Sciatic nerve (tissue), 2 donors: ENCODE results near the gene KCNQ1. TPM values are rescaled to one million over a fixed set of nuclear protein-coding genes. Genes with fewer than 3 reads are reported as not detected.

Experiments used
- ATAC-seq: fragments of 200-7000 bp; cut with Tn5 transposase; one replicate; pipeline ENCODE4 v1.9.1; 2020; ENCODE audit warnings: mild to moderate bottlenecking, moderate library complexity
- DNase-seq: peaks from one replicate; pipeline ENCODE4 v3.0.0-alpha.2; 2020; ENCODE audit warnings: low spot score
- intact Hi-C: fragments of 100-400 bp; cut with DNase I; formaldehyde crosslinking; loops from one replicate; pipeline ENCODE4 v1.14.2; 2022
- total RNA-seq: library from RNA; stranded (reverse); fragmentation: NEBNext Ultra II Directional; extraction: Animal tissue kit (Norgen Biotek cat#: 25700); gene quantifications from one replicate; pipeline ENCODE4 v1.2.1, GENCODE V29; 2021
- donor health status: DM: no; HTN: no; CAD: no.
- donor health status: DM: no; HTN: no; CAD: no.

KCNQ1 gene
- total RNA-seq, 1 donor from 2014 or later: 6.2 TPM

DNA sequence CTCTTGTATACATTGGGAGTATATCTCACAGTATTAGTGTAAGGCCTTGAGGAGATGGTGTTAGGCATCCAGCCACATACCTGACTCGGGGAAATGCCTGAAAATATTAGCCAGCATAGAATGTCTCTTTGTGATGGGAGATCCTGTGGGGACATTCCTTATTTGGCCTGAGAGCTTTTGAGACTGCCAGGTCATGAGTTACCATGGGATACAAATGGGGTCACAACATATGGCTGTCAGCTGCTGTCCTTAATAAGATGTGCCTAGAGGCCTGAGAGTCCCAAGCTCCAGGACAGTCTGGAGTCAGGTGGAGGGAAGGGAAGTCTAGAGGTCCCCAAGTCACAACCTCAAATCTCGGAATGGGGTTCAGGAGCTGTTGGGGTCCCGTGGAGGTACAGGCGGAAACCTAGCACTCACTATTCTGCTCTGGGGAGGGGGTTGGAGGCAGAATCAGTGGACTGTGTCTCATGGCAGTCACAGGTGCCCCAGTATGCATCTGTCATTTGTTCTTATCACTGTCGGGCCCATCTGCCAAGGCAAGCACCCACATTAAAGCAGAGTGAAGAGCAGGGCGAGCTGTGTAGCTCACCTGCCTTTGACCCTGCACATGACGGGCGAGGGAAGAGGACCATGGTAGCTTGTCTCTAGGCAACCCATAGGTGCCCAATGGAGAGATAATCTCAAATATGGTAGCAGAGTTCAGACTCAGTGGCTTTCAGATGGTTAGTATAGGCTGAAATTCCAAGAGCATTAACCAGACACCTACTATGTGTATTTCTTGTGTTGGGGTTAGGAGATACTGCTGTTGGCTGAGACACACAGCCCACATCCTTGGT lies 225.0 kb downstream of the KCNQ1 start:
- intact Hi-C loops: loop anchor here (10.0 kb wide), 1 partner anchor 135 kb away; no protein-coding TSS in a partner anchor

DNA sequence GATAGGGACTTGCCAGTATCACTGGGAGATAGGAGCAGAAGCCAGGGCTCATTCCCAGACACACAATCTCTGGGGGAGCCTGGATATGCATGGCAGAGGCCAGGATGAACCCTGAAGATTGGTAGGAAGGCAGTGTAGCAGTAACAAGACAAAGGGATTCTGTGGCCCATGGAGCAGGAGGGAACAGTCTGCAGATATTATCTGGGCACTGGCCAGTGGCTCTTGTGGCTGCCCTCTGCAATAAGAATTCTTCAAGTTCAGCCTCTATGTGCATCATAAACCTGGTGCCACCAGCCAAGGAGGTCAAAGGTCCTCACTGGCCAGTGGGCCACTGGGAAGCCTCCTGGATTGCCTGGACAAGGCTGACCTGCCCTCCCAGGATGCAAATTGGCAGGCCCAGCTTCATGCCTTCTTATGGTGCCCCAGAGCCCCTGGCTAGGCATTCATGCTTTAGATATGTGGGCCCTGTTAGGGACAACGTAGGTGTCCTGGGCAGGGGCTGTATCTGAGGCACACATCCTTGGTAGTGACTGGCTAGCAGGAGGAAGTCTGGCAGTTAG lies 225.8 kb downstream of the KCNQ1 start:
- intact Hi-C loops: loop anchor here (10.0 kb wide), 1 partner anchor 136 kb away; no protein-coding TSS in a partner anchor
- DNase-seq (no peak), ATAC-seq (no peak)

More for the DNA sequence above, 225.0 kb downstream of the KCNQ1 start:
- no peak for ATAC-seq
- DNase-seq: no peak

DNA sequence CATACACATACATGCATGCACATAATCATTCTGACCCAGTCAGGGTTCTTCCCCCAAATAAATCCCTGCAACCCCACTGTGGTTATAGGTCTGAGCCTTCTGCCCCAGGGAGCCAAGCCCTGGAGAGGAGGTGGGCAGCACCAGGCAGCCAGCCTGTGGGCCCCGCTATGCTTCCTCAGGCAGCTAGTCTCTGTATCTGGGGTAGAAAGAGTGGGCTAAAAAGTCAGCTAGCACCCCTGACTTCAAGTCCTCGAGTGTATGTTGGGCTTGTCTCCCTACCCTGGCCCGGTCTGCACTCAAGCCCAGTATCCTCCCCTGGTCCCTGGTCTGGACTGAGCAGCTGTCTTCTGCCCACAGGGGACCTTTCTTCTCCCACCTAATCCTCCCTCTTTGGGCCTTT lies 226.9 kb downstream of the KCNQ1 start:
- intact Hi-C loops: loop anchor here (10.0 kb wide), 1 partner anchor 137 kb away; no protein-coding TSS in a partner anchor
- no peak for DNase-seq
- ATAC-seq: no peak

DNA sequence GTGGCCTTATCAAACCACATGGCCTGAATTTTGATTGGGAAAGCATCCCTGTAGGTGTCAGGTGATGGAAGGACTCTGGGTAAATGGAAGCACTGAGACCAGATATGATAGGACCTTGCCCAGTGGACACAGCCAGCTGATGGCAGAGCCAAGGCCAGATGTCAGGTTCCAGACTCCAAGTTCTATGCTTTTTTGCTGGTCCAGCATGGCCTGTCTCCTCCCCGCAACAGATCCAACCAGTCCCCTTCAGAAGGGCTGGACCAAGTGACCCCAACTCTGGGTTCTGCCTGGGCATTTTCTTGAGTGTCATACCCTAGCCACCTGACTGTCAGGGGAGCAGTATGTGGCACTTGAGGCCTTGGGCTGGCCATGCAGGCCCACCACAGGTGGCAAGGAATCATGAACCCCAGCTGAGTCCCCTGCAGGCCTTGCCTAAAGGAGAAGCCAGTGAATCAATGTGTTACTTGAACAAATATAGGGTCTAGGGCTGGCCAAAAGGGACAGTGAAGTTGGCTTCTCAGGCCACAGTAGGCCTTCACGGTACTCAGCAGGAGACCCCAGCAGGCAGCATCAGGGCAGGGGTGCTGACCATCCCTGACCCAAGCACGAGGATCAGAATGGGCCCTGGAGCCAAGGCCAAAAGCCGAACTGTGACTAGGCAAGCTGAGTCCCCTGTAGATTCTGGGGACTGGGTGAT lies 227.9 kb downstream of the KCNQ1 start:
- peak; percentile 42 for DNase-seq
- no peak for ATAC-seq
- intact Hi-C loops: loop anchor here (10.0 kb wide), 1 partner anchor 138 kb away; no protein-coding TSS in a partner anchor

DNA sequence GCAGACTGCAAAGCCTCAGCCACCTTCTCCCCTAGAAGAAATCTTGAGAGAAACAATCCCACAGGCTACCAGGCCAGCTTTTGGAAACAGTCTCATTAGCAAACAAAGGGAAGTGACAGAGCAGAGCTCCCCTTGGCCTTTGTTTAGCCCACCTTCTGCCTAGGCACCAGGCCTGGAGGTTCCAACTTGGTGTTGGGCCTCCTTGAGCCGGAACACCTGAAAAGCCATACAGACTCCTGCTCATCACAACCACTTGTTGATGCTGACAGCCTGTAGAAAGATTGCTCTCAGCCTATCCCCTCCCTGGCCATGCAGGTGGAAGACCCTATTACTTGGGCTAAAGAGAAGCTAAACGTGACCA lies 228.4 kb downstream of the KCNQ1 start:
- ATAC-seq (no peak), DNase-seq (no peak)
- intact Hi-C loops: loop anchor here (10.0 kb wide), 1 partner anchor 138 kb away; no protein-coding TSS in a partner anchor

DNA sequence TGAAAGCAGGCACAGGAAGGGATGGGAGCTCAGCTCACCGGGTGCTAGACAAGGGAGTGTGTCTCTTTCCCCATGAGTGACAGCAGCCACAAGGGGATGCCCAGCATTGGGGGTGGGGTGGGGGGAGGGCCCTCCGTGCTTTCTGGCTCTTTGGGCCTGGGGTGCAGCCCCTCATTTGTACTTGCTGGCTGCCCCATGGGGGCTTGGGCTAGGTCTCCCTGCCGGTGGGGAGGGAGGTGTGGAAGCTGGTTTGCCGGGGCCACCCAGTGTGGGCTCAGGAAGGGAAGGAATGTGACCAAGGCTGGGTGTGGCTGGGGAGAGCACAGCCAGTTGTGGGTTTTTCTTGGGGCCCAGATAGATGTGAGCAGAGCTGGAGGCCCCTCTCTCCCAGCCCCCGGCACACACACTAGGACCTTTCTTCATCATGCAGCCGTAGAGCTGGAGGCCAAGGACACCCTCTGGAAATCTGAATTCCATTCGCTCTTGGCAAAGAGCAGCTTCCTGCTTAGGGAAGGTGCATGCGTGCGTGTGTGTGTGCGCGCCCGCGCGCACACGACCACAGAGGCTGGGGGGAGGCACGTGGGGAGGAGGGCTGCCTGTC lies 229.2 kb downstream of the KCNQ1 start:
- peak; percentile 42 for DNase-seq
- ATAC-seq: peak; percentile 43
- intact Hi-C loops: loop anchor here (10.0 kb wide), 1 partner anchor 139 kb away; no protein-coding TSS in a partner anchor

DNA sequence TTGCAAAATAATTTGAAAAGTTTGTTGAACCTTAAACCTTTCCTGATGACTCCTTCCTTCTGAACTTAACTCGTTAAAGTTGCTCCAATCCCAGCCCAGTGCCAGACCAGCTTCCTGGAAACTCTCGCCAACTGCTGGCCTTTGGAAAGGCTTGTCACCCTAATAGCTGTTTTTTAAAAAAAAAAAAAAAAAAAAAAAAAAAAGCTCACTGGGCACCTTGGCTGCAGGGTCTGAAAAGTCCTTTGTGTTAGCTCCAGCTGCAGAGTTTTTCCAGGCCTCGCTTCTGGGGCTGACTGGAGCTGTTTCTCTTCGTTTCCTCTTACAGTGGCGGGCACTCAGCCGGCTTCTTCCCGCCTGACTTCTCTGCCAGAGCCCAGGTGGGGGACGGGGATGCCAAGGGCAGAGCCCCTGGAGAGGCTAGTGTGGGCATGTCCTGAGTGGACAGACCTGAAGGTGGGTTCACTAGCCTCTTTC lies 229.9 kb downstream of the KCNQ1 start:
- peak; percentile 64 for ATAC-seq
- peak; percentile 59 for DNase-seq
- intact Hi-C loops: loop anchor here (10.0 kb wide), 1 partner anchor 140 kb away; no protein-coding TSS in a partner anchor

DNA sequence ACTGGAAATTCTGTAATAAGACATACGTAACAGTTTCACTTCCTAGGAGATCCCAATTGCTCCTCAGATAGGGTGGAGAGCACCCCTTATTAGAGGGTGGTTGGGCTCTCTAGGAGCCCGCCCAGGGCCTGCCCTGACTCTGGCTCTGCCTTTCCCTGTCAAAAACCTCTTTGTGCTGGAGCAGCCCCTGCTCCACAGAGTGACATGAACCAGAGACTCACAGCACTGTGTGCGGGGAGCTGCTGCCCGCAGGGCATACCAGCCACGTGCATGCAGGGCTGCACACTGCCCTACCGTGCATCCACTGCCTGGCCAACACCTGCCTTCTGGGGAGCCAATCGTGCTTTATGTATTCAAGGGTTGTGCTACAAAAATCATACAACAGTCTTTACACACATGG lies 230.7 kb downstream of the KCNQ1 start:
- intact Hi-C loops: loop anchor here (10.0 kb wide), 1 partner anchor 141 kb away; no protein-coding TSS in a partner anchor
- ATAC-seq (peak; percentile 62), DNase-seq (peak; percentile 42)

DNA sequence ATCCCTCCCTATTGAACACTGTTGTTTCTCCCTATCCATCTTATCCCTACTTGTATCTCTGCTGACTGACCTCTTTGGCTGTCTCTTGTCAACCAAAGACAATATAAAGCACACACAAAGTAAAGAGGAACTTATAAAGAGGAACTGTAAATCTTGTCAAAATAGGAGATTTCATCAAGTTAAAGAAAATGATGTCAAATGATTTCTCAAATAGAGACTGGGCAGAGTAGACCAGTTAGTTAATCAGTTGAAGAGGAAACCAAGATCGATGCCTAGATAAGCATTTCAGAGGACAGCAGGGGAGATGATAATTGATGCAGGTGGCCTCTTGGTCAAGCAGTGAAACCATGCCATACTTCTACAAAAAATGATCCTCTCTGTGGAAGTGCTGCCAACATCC lies 232.3 kb downstream of the KCNQ1 start:
- no peak for DNase-seq
- ATAC-seq: no peak
- intact Hi-C loops: loop anchor here (10.0 kb wide), 1 partner anchor 142 kb away; no protein-coding TSS in a partner anchor

DNA sequence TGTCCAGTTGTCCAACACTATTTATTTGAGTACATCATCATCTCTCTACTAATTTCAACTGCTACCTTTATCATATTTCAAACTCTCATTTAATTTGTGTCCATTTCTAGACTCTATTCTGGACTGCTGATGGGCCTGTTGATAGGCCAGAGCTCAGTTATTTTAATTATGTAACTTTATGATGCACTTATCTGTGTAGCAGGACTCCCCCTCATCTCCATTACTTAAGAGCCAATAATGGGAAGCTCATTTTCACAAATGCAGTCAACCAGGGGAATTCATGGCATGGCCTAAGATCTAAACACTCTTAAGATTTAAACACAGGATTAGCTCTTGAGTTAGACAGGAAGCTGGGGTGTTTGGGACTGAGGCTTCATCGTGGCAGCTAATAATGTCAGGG lies 233.6 kb downstream of the KCNQ1 start:
- intact Hi-C loops: loop anchor here (10.0 kb wide), 1 partner anchor 144 kb away; no protein-coding TSS in a partner anchor
- ATAC-seq (no peak), DNase-seq (no peak)

DNA sequence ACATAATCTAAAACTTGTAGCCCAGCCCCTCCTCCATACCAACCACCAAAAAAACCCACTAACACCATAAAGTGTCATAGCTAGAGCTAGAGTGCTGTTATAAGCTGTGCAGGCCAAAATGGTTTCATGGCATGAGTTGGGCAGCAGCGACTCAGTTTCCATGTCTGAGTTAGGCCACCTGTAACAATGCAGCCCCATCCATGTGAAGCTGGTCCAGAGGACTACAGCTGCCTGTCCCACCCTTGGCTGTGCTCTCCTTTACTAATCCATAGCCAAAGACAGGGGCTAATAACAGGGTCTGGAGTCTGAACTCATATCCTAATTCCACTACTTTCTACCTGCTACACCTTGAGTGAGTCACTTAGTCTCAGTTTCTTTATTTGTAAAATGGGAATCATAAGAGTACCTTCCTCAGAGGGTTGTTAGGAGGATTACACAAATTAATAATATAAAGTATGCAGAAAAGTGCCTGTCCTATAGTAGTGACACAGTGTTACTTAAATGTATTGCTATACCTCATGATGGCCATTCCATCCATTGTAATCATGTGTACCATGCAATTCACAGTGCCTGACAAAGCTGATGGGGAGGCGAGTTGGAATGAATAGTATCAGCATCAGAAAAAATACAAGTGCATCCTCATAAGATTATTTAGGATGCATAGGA lies 234.3 kb downstream of the KCNQ1 start:
- no peak for ATAC-seq
- intact Hi-C loops: loop anchor here (10.0 kb wide), 1 partner anchor 144 kb away; no protein-coding TSS in a partner anchor
- no peak for DNase-seq

DNA sequence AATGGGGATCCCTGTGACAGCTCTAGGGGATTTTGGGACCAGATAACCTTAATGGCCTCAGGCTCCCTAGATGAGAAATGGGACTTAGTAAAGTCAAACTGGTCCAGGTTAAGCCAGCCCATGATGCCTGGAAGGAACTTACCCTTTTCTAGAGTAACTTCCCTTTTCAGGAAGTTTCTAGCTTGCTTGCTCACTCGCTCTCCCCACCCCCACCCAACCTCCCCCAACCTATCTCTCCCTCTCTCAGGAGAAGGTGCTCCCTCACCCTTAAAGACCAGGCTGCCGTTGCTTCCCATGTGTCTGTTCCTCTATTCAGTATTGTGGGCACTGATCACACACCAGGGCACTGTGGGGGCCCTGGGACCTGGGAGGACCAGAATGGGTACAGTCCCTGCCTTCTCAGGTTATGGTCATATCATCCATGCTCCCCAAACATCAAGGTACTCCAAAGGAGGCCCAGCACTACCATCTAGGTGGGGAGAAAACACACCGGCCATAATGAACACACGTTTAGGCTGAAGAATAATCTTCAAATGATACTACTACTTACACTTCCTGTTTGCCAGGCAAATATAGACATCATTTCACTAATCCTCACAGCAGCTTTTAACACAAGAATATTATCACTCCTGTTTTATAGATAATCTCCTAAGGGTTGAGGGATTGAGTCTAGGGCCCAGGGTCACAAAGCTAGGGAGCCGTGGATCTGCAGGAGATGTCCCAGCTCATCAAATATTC lies 236.8 kb downstream of the KCNQ1 start:
- intact Hi-C loops: no loop called here
- no peak for ATAC-seq
- DNase-seq: no peak

DNA sequence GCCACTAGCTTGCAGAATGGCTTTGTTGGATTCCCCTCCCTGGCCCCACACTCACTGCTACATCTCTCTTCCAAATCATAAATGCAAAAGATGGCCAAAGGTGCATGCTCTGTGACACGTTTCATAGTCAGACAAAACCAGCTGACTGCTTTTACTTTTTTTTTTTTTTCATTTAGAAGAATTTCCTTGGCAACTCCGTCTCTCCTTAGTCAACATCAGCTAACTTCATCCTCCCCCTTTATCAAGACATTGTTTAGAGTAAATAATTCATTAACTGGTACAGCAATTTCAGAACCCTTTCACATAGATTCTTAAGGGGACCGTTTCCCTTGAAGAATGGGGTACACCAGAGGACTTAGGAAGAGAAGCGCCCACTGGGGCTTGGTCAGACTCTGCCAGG lies 239.0 kb downstream of the KCNQ1 start:
- intact Hi-C loops: no loop called here
- ATAC-seq: no peak
- no peak for DNase-seq

DNA sequence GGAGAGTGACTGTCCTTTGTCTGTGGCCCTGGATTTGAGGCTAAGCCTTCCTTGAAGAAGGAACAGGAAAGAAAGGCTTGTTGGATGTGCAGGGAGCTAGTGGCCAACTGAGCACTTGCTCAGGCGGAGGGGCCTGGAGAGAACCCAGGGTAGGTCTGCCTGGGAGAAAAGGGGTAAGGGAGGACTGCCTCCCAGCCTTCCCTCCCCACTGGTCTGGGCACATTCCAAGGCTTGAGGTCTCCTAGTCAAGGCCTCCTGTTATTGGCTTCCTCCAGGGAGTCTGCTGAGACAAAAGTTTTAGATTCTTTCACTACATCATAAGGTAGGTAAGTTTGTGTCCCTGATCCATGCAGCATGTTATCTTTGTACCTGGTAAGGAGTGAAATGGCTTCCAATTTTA lies 239.8 kb downstream of the KCNQ1 start:
- DNase-seq (no peak), ATAC-seq (no peak)
- intact Hi-C loops: no loop called here

DNA sequence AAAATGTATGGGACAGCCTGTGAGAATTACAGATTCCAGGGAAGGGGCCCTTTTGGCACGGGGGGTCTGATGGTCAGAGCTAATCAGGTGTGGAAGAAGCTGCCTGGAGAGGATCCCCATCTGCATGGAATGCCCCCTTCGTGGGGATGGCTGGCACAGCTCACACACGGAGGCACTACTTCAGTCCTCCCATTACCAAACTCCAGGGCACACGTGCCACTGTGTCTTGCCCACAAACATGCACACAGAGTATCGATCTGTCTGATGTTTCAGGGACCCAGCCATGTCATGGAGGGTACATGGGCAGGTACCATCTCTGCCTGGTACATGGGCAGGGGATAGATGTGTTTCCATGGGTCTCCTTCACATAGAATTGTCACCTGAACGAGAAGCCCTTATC lies 240.2 kb downstream of the KCNQ1 start:
- DNase-seq (no peak), ATAC-seq (no peak)
- intact Hi-C loops: no loop called here

DNA sequence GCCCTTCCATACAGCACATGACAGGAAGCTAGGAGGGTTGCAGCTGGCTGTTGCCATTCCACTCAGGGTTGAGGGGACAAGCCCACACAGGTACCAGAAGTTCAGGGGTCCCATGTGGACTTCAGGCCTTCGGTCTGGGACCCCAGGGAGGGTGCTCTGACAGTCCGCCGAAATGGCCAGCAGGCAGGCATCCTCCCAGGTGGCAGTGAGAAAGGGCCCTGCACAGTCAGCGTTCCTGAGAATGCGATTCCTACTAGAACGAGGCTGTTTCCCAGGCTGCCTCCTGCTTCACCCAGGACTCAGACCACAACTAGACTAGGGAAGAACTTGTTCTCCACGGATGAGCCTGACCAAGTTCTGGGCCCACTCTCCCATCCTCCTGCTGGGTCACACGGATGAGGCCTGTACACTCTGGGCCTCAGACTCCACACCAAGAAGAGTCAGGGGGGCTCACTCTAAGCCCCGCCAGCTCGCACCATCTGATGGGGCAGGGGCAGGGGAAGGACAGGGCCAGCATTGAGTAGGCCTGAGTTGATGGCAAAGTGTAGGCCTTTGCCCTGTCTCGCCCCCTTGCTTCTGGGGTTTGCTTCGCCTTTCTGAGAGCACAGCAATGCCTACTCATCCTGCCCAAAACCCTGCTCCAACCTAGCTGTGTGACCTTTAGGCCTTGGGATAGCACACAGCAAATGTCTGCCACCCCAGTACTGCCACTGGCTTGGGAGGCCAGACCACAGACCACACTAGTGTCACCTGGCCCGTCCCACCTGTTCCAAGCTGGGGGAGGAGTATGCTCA lies 241.0 kb downstream of the KCNQ1 start:
- DNase-seq (peak; percentile 42), ATAC-seq (no peak)
- intact Hi-C loops: no loop called here
